Epithelial cell of proximal tubule (primary cell): ENCODE data around the gene LDLRAD3. TPM values are rescaled to one million over a fixed set of nuclear protein-coding genes. Genes with fewer than 3 reads are reported as not detected.

ENCODE experiments used
- DNase-seq: peaks from one replicate; pipeline ENCODE4 v3.0.0-alpha.2; 2011; ENCODE audit warnings: low read depth
- H3K4me3 ChIP-seq: 2 replicates; pipeline ENCODE4 v1.5.1; 2011; ENCODE audit warnings: low read depth, mild to moderate bottlenecking, low read length
- CTCF ChIP-seq: conservative IDR thresholded peaks from 2 replicates; pipeline ENCODE4 v1.5.1; 2012; ENCODE audit warnings: low read depth, mild to moderate bottlenecking, low read length
- total RNA-seq: library from RNA; depleted of rRNA; stranded (reverse); fragments of >200 nt; gene quantifications from 2 replicates; pipeline ENCODE4 v1.2.3, GENCODE V29; 2015

Gene LDLRAD3
- total RNA-seq, 1 donor from 2014 or later, result 8.2 TPM

- H3K4me3 ChIP-seq, result no peak overlapping the region
- TF ChIP-seq CTCF, result no peak
- DNase-seq, result no peak
Measured at GRCh38 chr11:36081274-36081945, 137.5 kb downstream of the LDLRAD3 start.

GRCh38 chr11:36086366-36086765, 142.5 kb downstream of the LDLRAD3 start:
- no peak overlapping the region for H3K4me3 ChIP-seq
- no peak for DNase-seq
- no peak for TF ChIP-seq CTCF

GRCh38 chr11:36088266-36088972, 144.6 kb downstream of the LDLRAD3 start:
- no peak overlapping the region for H3K4me3 ChIP-seq
- no peak for TF ChIP-seq CTCF
- no peak for DNase-seq

- no peak for DNase-seq
- no peak overlapping the region for H3K4me3 ChIP-seq
- no peak for TF ChIP-seq CTCF
Measured at GRCh38 chr11:36089920-36090319, 146.1 kb downstream of the LDLRAD3 start.

GRCh38 chr11:36090356-36091109, 146.7 kb downstream of the LDLRAD3 start:
- no peak for DNase-seq
- no peak for TF ChIP-seq CTCF
- H3K4me3 ChIP-seq, result no peak overlapping the region

GRCh38 chr11:36091256-36091811, 147.5 kb downstream of the LDLRAD3 start:
- no peak for DNase-seq
- no peak overlapping the region for H3K4me3 ChIP-seq
- no peak for TF ChIP-seq CTCF
